ENCODE measurements around the gene KATNIP.

GRCh38 chr16:27514806-27515205 lies 35.1 kb upstream of the KATNIP start:
- no peak for TF ChIP-seq CTCF (IDR thresholded peaks at IDR 0.05)
- no peak for TF ChIP-seq POLR2A (IDR thresholded peaks at IDR 0.05)
- TF ChIP-seq POLR2AphosphoS5 (IDR thresholded peaks at IDR 0.05): no peak
- no peak for TF ChIP-seq EP300 (IDR thresholded peaks at IDR 0.05)

All from sigmoid colon (tissue), 4 donors.